ENCODE results near the gene SYCE1. TPM values are rescaled to one million over a fixed set of nuclear protein-coding genes. Genes with fewer than 3 reads are reported as not detected.
"Not testable (repeated sequence)": the region's sequence is repeated elsewhere in the genome, so short reads cannot be mapped to it uniquely, and the experiment has no call there.

The SYCE1 gene
- total and polyA plus RNA-seq, 4 donors = 0.33 to 5.4 (median 2.1) TPM; not detected in 1

GRCh38 chr10:133600657-133601056, 35.3 kb upstream of the SYCE1 start:
- 81% methylated on average over 3 of the region's 3 CpGs for WGBS
- Histone ChIP-seq H3K9ac (ENCODE audit: low read depth in 1 of 2, low read length in 2 of 2) (no peak overlapping the region), H3K27me3 (ENCODE audit: control insufficient read depth in 4 of 4, insufficient read depth in 4 of 4, low read length in 3 of 4) (no peaks in the 10 kb centered on the region), H3K9me3 (ENCODE audit: control insufficient read depth in 4 of 4, low read length in 3 of 4) (no peaks in the 10 kb centered on the region), H3K4me3 (ENCODE audit: low read depth in 1 of 3, low read length in 3 of 3) (no peak overlapping the region), H3K27ac (ENCODE audit: low read depth in 1 of 2, low read length in 2 of 2) (no peak overlapping the region), H3K36me3 (ENCODE audit: control insufficient read depth in 4 of 4, insufficient read depth in 3 of 4, low read depth in 1 of 4, low read length in 3 of 4) (no peaks in the 10 kb centered on the region), H3K4me1 (ENCODE audit: control insufficient read depth in 4 of 4, insufficient read depth in 4 of 4, low read length in 3 of 4) (peaks cover 0 to 12% (median 5%) of the 10 kb centered on the region in 4 donors)
- DNase-seq (ENCODE audit: low spot score) = no peak
- no peak for TF ChIP-seq EGR1 (IDR thresholded peaks at IDR 0.05; ENCODE audit: low read depth in 2 of 2)
- no peak for TF ChIP-seq HNF4G (IDR thresholded peaks at IDR 0.05)
- TF ChIP-seq MAX (IDR thresholded peaks at IDR 0.05) = no peak
- no peak for TF ChIP-seq FOXA1 (IDR thresholded peaks at IDR 0.05)
- no peak for TF ChIP-seq ZBTB33 (IDR thresholded peaks at IDR 0.05)
- TF ChIP-seq NR2F2 (IDR thresholded peaks at IDR 0.05) = no peak
- no peak for TF ChIP-seq JUND (IDR thresholded peaks at IDR 0.05)
- no peak for TF ChIP-seq FOXA2 (IDR thresholded peaks at IDR 0.05)
- no peak for TF ChIP-seq HNF4A (conservative IDR thresholded peaks at IDR 0.05)
- no peak for TF ChIP-seq RAD21 (IDR thresholded peaks at IDR 0.05)
- no peak for TF ChIP-seq TAF1 (conservative IDR thresholded peaks at IDR 0.05)
- no peak for TF ChIP-seq YY1 (IDR thresholded peaks at IDR 0.05)
- TF ChIP-seq GABPA (IDR thresholded peaks at IDR 0.05 in 1 of 2, conservative IDR thresholded peaks at IDR 0.05 in 1 of 2) = no peak

GRCh38 chr10:133599869-133600268, 34.5 kb upstream of the SYCE1 start:
- H3K27ac ChIP-seq (ENCODE audit: low read depth in 1 of 2, low read length in 2 of 2); DNase-seq (ENCODE audit: low spot score): not testable (repeated sequence)
- WGBS = 76% methylated on average over 8 of the region's 8 CpGs

GRCh38 chr10:133592716-133593115, 27.3 kb upstream of the SYCE1 start:
- 72% methylated on average over 6 of the region's 6 CpGs for WGBS
- Histone ChIP-seq H3K4me1 (ENCODE audit: control insufficient read depth in 4 of 4, insufficient read depth in 4 of 4, low read length in 3 of 4) (no peaks in the 10 kb centered on the region), H3K9me3 (ENCODE audit: control insufficient read depth in 4 of 4, low read length in 3 of 4) (no peaks in the 10 kb centered on the region), H3K4me3 (ENCODE audit: low read depth in 1 of 3, low read length in 3 of 3) (no peak overlapping the region), H3K36me3 (ENCODE audit: control insufficient read depth in 4 of 4, insufficient read depth in 3 of 4, low read depth in 1 of 4, low read length in 3 of 4) (no peaks in the 10 kb centered on the region), H3K27ac (ENCODE audit: low read depth in 1 of 2, low read length in 2 of 2) (no peak overlapping the region), H3K9ac (ENCODE audit: low read depth in 1 of 2, low read length in 2 of 2) (no peak overlapping the region), H3K27me3 (ENCODE audit: control insufficient read depth in 4 of 4, insufficient read depth in 4 of 4, low read length in 3 of 4) (no peaks in the 10 kb centered on the region)
- TF ChIP-seq JUND (IDR thresholded peaks at IDR 0.05) = no peak
- TF ChIP-seq YY1 (IDR thresholded peaks at IDR 0.05) = no peak
- no peak for TF ChIP-seq NR2F2 (IDR thresholded peaks at IDR 0.05)
- TF ChIP-seq CTCF (IDR thresholded peaks at IDR 0.05; ENCODE audit: low read depth, low read length, missing input control) = no peak
- TF ChIP-seq SP1 (IDR thresholded peaks at IDR 0.05) = no peak
- TF ChIP-seq HNF4A (conservative IDR thresholded peaks at IDR 0.05) = no peak
- TF ChIP-seq EGR1 (IDR thresholded peaks at IDR 0.05; ENCODE audit: low read depth in 2 of 2) = no peak
- no peak for TF ChIP-seq HNF4G (IDR thresholded peaks at IDR 0.05)
- TF ChIP-seq FOXA1 (IDR thresholded peaks at IDR 0.05) = no peak
- no peak for TF ChIP-seq FOXA2 (IDR thresholded peaks at IDR 0.05)
- no peak for TF ChIP-seq ZBTB33 (IDR thresholded peaks at IDR 0.05)
- no peak for TF ChIP-seq ATF3 (IDR thresholded peaks at IDR 0.05)
- TF ChIP-seq RXRA (IDR thresholded peaks at IDR 0.05) = no peak
- no peak for DNase-seq (ENCODE audit: low spot score)

More at GRCh38 chr10:133599869-133600268, 34.5 kb upstream of the SYCE1 start:
- H3K27me3 ChIP-seq (ENCODE audit: control insufficient read depth in 4 of 4, insufficient read depth in 4 of 4, low read length in 3 of 4); H3K9me3 ChIP-seq (ENCODE audit: control insufficient read depth in 4 of 4, low read length in 3 of 4); H3K4me3 ChIP-seq (ENCODE audit: low read depth in 1 of 3, low read length in 3 of 3); H3K9ac ChIP-seq (ENCODE audit: low read depth in 1 of 2, low read length in 2 of 2); H3K36me3 ChIP-seq (ENCODE audit: control insufficient read depth in 4 of 4, insufficient read depth in 3 of 4, low read depth in 1 of 4, low read length in 3 of 4): not testable (repeated sequence)
- peaks cover 0 to 12% (median 5%) of the 10 kb centered on the region in 4 donors for H3K4me1 ChIP-seq (ENCODE audit: control insufficient read depth in 4 of 4, insufficient read depth in 4 of 4, low read length in 3 of 4)

All from liver (tissue), 9 donors.